HG02798 (cell line): ENCODE results near the gene RALGDS.
A peak's percentile ranks its signal among the peaks of the same experiment; 100 is the strongest.
"Not testable (repeated sequence)": the region's sequence is repeated elsewhere in the genome, so short reads cannot be mapped to it uniquely, and the experiment has no call there.

Experiments
- ATAC-seq: cut with Tn5 transposase; IDR thresholded peaks from one replicate; pipeline ENCODE4 v1.9.1; 2021; ENCODE audit warnings: mild to moderate bottlenecking; ENCODE audit not compliant: unreplicated experiment, poor library complexity

Gene RALGDS

DNA sequence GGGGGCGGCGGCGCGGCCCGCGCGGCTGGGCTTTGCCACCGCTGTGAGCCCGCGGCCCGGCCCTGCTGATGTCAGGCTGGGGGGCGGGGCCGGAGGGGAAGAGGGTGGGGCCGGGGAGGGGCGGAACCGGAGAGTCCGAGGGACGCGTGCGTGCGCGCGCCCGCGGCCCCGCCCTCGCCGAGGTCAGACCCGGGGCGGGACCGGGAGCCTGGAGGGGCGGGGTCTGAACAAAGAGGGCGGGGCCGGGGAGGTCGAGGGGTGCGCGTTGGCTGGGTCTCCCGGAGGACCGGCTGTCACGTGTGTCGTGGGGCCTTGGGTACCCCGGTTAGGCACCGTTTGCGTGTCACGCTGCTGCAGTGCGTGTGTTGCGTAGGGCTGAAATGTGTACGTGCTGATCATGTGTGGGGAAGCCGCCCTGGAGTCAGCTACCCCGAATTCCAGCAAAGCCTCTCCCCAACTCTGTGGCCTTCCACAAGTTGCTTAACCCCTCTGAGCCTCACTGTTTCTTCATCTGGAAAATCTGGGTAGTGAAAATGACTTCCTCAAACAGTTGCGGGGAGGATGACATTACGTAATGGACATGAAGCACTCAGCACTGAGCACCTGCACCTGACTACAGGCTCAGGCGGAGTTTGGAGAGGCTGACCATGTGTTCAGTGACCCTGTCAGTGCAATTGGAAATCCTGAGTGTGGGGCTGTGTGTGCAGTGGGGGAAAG lies at the start of gene RALGDS:
Gene RALGDS (minus strand): TSS at position 43 of the 717 bp plus-strand sequence. CDS start 86 bp downstream, outside the sequence.
- peak; percentile 82 for ATAC-seq

DNA sequence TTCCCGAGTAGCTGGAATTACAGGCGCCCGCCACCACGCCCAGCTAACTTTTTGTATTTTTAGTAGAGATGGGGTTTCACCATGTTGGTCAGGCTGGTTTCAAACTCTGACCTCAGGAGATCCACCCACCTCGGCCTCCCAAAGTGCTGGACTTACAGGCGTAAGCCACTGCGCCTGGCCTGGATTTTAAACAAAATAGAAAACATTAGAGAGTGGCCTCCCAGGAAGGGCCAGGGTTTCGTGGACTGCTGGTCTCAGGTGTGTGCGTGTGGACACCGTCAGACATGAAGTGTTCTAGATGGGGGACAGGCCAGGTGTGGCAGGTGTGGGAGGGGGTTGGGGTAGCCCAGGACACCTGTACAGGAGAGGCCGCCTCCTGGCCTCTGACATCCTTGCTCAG lies 49.7 kb upstream of the RALGDS start:
- no peak for ATAC-seq

DNA sequence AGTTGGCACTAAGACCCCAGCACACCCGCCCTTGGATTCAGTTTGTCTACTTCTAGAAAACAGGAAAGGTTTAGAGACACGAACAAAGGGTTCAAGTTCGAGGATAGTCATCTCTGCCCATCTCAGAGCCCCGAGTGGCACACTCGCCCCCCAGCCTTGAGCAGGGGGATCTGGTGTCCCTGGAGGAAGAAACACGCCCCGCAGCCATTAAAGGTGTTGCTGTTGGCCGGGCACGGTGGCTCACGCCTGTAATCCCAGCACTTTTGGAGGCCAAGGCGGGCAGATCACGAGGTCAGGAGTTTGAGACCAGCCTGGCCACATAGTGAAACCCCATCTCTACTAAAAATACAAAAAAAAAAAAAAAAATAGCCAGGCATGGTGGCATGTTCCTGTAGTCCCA lies 48.6 kb upstream of the RALGDS start:
- not testable (repeated sequence) for ATAC-seq

DNA sequence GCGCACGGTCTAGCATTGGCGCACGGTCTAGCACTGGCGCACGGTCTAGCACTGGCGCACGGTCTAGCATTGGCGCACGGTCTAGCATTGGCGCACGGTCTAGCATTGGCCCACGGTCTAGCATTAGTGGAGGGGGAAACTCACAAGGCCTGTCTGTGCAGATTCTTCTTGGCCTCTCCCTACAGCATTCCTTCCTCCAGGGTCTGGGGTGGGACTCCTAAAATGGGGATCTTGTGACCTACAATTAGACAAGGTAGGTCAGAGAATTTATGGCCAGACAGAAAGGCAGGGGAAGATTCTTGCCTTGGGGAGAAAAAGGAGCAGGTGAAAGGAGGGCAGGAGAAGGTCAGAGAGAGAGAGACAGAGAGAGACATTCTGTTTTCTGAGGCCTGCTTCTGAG lies 48.1 kb upstream of the RALGDS start:
- no peak for ATAC-seq

DNA sequence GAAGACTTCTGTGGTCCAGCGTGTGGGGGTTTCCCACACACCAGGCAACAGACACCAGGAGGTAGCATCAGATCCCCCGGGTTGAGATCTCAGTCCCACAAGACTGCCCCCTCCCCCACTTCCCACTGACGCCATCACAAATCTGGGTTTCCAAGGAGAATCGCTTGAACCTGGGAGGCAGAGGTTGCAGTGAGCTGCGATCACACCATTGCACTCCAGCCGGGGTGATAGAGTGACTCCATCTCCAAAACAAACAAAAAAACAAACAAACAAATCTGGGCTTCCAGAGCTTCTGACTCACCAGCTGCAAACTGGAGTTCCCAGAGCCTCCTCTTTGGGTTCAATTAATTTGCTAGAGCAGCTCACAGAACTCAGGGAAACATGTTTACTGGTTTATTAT lies 47.4 kb upstream of the RALGDS start:
- no peak for ATAC-seq

DNA sequence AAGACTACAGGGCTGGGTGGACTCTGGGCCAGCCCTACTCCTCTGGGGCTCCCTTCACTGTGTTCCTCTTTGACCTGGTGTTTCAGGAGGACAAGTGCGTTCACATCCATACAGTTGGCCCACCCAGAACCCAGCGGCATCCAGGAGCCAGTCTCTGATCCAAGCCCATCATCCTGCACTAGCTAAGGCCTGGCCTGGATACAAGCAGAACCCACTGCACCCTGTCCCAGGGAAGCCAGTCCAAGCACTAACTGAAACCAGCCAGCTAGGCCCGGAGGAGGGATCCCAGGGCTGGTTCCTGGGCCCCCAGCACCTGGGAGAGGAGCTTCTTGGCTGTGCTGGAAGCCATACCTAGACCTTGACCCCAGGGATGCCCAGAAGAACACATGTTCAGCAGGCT lies 46.7 kb upstream of the RALGDS start:
- ATAC-seq = no peak

DNA sequence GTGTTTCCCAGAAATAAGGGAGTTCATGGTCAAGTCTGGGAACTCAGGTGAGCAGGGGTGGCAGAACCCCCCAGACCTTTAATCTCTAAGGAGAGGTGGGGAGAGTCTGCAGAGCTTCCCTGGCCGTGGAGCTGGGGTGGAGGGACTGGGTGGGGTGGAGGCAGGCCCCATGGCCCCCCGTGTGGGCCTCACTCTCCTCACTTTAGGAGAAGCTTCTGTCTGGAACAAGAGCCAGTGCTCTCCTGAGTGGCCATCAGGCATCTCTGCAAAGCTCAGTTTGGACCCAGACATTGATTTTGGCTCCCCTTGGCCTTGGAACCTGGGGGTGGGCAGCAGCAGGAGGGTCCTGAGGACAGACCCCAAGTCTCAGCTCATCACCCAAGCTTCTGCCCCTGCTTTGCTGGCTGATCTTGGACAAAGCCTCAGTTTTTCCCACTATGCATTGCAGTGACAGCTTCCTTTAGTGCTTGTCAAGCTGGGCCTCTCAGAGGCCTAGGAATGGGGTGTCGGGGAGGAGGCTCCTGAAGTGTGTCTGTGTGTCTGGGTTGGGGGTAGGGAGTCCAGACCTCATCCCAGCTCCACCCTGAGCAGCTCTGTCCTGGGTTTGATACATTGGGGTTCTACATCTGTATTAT lies 46.2 kb upstream of the RALGDS start:
- ATAC-seq = no peak

DNA sequence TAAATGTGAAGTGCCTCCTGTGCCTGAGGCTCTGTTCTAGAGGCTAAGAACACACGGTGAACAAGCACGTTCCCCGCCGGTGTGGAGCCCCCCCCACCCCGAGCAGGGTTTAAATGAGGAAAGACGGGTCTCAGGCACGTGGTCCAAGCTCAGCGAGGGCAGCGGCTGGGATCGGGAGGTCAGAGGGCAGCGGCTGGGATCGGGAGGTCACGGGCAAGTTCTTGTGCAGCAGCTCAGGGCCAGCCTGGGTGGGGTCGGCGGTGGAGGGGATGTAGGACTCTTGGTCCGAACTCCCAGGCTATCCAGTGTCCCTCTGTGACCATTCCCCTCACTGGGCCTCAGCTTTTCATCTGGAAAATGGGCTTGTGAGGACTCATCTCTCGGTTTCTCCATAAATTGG lies 45.4 kb upstream of the RALGDS start:
- no peak for ATAC-seq

DNA sequence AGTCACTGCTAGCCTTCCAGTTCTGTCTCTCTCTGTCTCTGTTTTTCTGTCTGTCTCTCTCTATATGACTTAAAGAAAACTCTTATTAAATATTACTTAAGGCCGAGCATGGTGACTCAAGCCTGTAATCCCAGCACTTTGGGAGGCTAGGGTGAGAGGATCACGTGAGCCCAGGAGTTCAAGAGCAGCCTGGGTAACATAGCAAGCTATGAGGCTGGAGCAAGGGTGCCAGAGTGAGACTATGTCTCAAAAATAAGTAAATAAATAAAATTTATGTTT lies 44.4 kb upstream of the RALGDS start:
- ATAC-seq = no peak

DNA sequence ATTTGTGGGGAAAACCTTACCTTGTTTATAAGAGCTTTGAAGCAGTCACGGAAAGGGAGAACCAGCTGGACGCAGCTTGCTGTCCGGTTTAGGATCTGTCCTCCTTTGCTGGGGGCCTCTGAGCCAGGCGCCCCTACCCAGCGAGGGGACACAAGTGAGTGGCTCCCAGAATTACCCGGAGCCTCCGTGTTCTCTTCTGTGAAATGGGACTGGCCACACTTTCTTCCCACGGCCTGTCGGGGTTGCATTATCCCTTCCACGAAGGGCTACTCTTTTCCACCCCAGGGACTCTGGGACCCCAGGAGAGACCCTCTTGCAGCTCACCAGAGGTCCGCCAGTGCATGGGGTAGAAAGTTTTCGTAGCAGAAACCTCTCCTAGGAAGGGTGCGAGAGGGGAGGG lies 43.2 kb upstream of the RALGDS start:
- ATAC-seq = no peak

DNA sequence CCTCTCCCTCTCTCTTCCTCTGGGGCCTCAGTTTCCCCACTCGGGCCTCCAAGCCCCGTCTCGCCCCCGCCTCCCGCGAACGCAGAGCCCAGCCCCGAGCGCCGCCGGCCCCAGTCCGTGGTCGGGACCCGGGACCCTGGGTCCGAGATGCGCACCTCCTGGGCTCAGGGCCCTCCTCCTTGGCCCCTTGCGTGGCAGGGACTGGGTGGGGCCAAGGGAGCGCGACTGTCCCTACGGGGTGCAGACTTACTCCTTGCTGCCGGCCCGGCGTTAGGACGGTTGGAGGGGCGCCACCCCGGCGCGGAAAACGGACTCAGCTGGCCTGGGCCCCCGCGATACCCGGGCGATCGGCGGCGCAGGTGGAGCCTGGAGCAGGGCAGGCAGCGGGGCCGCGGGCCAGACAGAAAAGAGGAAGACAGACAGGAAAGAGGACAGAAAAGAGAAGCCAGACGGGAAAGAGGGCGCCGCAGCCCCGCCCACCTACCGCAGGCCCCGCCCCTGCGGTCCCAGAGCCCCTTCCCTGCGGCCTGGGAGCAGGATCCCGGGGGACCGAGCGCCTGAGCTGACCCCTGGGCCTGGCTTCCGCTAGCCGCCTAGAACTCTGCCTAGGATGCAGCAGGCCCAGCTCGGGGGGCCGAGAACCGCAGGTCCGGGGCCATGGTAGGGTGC lies 42.6 kb upstream of the RALGDS start, which contains the start of gene GBGT1:
Gene GBGT1 (minus strand): TSS at position 411 of the 669 bp plus-strand sequence. CDS start 1,502 bp downstream, outside the sequence.
- no peak for ATAC-seq

DNA sequence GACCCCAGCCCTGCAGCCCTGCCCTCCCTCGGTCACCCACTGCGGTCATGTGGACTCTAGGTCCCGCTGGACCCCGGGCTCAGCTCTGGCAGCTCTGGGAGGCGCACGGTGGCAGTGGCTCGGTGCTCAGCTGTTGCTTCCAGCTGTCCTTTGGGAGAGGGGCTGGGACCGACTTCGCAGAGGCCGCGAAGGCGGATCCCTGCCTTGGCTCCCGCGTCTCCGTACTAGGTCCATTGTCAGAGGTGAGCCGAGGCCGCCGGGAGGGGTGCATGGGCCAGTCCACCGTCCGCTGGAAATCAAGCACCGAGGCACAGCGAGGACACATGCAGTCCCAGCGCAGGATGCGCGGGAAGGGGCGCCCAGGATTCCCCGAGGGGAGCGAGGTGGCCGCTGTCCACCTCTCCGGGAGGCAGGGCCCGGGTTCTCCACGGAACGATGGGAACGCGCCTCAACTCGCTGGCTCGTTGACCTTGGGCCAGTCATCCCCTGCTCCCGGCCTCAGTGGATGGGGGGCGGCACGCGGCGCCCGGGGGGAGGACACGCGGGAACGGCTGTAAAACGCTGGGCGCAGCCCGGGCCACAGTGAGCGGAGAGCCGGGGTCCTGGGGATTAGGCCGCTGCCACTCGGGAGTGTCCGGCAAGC lies 41.9 kb upstream of the RALGDS start:
- no peak for ATAC-seq

DNA sequence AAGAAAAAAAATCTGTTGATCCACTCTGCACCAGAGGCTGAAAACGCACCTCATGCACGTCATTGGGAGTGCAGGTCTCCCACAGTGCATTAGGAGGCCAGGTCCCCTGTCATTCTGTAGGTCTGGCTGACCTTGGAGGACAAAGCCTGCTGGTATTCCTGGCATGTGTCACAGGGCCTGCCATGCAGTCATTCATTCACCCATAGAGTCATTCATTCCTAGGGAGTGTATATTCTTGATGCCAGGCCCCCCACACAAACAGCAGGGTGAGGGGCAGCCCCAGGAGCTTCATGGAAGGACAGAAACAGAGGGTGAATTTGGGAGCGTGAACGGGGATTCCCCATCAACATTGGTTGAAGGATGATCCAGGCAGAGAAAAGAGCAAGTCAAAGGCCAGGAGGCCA lies 40.5 kb upstream of the RALGDS start:
- no peak for ATAC-seq

DNA sequence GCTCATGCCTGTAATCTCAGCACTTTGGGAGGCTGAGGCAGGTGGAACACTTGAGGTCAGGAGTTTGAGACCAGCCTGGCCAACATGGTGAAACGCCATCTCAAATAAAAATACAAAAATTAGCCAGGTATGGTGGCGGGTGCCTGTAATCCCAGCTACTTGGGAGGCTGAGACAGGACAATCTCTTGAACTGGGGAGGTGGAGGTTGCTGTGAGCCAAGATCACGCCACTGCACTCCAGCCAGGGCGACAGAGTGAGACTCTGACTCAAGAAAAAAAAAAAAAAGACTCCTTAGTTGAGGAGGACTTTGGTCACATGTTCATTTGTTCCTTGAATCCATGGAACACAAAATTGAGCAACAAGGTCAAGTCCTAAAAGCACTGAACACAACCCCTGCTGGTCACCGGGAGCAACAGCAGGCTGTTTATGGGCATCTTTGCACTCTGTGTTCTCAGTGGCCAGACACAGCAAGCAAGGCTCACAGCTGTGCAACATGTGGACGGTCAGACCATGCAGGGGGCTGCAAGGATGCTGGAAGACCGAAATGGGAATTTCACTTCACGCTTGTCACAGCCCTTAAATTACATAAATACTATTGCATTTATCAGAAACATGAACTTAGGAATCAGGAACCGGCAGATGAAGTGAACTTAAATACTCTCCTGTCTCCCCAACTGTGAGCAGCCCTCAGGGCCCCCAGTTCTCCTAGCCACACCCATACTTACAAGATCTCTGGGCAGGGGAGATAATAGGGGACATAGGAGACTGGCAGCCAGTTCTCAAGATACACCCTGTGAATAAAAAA lies 39.9 kb upstream of the RALGDS start:
- peak; percentile 49 for ATAC-seq

DNA sequence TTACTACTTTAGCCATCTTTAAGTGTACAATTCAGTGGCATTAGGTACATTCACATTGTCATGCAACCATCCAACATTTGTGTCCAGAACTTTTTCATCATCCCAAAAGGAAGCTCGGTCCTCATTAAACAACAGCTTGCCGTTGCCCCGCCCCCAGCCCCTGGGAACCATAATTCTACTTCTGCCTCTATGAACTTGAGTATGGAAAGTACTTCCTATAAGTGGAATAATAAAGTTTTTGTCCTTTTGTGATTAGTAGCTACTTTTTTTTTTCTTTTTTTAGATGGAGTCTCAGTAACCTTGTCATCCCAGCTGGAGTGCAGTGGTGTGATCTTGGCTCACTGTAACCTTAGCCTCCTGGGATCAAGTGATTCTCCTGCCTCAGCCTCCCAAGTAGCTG lies 37.7 kb upstream of the RALGDS start:
- ATAC-seq = no peak

DNA sequence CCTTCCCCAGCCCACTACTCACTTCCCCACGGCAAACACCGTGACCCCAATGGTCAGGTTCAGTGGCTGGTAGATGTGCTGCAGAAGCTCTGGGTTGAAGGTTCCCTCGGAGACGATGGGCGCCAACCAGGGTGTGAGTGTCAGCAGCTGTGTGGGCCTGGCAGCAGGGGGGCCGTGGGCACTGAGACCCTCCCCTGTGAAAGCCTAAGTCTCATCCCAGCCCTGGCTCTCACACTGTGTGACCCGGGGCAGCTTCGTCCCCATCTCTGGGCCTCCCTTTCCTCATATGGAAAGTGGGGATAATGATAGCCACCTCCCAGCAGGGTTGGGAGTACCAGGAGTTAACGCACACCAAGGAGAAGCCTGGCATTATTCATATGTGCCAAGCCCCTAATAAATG lies 34.1 kb upstream of the RALGDS start:
- ATAC-seq = no peak

DNA sequence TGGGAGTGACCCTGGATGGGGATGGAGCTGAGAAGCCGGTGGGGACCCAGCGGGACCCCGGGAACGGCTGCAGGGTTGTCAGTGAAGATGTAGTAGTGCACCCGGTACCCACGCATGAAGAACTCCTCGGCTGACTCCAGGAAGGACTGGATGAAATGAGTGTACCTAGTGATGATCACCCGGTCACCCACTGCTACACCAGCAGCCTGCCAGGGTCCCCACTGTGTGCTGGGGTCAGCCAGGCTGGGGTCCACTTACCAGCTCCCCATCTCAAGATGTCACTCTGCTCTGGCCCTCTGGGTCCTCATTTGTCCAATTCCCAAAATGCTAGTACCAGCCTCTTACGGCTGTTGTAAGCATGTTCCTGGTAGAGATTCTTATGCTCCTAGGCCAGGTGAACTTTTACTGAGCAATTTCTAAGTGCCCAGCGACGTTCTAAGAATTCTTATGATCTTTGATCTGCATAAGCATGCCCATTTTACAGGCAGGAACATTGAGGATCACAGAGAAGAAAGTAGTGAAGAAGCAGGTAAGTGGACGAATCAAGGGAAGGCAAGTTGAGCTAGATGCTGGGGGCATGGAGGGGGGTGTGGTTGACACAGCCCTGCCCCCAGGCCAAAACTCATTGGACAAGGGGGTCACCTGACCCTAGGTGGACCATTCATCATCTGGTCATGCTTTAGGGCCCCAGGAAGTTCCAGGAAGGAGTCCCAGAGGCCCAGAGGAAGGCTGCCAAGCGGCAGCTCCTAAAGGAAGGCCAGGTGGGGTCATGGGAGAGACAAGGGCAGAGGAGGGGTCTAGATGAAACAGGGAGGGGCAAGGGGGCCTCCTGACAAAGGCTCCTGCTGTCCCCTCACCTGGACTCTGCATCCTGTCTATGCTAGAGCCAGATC lies 33.3 kb upstream of the RALGDS start:
- no peak for ATAC-seq

DNA sequence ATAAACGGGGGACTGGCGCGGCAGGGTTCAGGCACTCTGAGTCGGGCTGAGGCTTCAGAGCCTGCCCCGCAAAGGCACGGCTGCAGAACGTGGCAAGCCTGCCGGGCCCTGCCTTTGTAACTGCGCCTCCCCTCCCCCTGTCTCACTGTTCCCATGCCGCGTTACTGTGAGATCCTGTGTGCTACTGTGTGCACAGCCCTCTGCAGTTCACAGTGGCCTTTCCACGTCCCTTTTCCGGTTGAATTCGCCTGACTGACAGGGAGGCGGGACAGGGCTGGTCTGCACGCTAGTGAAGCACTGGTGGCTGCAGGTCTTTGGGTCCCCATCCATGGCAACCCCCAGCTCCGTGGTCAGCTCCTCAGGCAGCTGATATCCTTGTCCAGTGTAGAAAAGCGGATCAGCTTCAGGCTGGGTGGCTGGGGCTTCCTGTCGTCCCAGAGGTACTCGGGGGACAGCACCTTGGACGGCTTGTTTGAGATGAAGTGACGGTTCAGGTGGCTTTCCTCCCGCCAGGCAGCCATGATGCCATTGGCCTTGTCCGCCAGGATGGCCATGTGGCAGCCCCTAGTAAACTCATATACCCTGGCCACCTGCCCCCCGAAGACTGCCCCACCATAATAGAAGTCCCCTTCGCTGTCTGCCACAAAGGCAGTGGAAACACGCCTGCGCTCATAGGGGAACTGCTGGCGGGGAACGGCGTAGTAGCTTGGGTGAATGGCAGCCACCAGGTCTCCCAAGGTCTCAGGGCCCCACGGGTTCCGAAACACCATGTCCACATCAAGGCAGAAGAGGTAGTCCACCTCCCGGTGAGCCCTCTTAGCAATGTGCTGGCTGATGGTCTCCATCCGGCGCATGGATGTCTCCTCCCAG lies 32.4 kb upstream of the RALGDS start:
- ATAC-seq = no peak
